ENCODE measurements around the gene ISG15.

The ISG15 gene

DNA sequence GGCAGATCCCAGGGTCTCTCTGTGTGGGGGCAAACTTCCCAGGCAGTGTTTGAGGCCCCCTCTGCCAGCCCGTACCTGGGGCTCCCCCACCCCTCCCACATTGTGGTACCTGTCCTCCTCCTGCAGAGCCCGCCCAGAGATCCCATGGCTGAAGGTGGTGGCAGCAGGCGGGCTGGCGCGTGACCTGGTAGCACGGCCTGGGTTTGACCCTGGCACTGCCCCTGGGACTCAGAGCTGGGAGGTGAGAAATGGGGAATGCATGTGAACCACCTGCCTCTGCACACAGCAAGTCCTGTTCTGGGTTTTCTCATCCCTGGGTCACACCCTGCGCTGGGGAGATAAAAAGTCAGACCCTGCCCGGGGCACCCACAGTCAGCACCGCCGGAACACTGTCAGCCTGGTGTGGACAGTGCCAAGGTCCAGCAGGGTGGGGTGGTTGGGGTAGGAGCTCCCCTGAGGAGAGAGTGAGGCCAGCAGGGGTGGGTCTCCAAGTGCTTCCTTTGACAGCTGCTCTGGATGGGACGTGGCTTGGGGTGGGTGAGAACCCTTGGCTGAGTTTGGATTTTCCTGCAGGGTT is 18.4 kb downstream of the ISG15 start:
- 91 to 93% methylated on average over 11 of the region's 11 CpGs for WGBS, 2 experiments
- H3K27ac ChIP-seq (ENCODE audit: insufficient read depth, low read depth, low read length, poor library complexity, severe bottlenecking) = no peak overlapping the region
- peaks cover 22% of the 10 kb centered on the region for H3K4me1 ChIP-seq (ENCODE audit: control insufficient read depth, insufficient read depth, low read length)
- no peak overlapping the region for H3K4me3 ChIP-seq (ENCODE audit: insufficient read depth, low read depth, low read length)
- peaks cover 3% of the 10 kb centered on the region for H3K36me3 ChIP-seq (ENCODE audit: control insufficient read depth, insufficient read depth, low read length)
- H3K27me3 ChIP-seq (ENCODE audit: control insufficient read depth, insufficient read depth, low read length, poor library complexity, severe bottlenecking) = peaks cover 17% of the 10 kb centered on the region
- no peaks in the 10 kb centered on the region for H3K9me3 ChIP-seq (ENCODE audit: control insufficient read depth, low read length)

DNA sequence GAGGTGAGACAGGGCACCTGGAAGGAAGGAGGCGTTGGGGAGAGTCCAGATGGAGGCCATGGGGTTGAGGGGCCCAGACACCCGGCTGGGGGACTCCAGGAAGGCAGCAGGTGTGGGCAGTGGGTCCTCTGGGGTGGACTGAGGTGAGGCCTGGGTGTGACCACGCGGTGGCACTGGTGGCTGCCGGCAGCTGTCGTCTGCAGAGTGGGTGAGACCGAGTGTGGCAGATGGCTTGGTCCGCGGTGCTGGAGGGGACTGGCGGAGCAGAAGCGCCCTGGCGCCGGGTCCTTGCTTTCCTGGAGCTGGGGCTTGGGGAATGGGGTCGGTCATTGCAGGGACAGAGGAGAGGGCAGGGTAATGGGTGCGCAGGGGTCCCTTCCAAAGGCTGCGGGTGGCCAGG is 19.1 kb downstream of the ISG15 start:
- Histone ChIP-seq H3K4me1 (ENCODE audit: control insufficient read depth, insufficient read depth, low read length) (peaks cover 21% of the 10 kb centered on the region), H3K27ac (ENCODE audit: insufficient read depth, low read depth, low read length, poor library complexity, severe bottlenecking) (no peak overlapping the region), H3K27me3 (ENCODE audit: control insufficient read depth, insufficient read depth, low read length, poor library complexity, severe bottlenecking) (peaks cover 23% of the 10 kb centered on the region), H3K36me3 (ENCODE audit: control insufficient read depth, insufficient read depth, low read length) (peaks cover 3% of the 10 kb centered on the region), H3K4me3 (ENCODE audit: insufficient read depth, low read depth, low read length) (no peak overlapping the region), H3K9me3 (ENCODE audit: control insufficient read depth, low read length) (no peaks in the 10 kb centered on the region)
- WGBS, 2 experiments = 58% methylated on average over 16 of the region's 16 CpGs

DNA sequence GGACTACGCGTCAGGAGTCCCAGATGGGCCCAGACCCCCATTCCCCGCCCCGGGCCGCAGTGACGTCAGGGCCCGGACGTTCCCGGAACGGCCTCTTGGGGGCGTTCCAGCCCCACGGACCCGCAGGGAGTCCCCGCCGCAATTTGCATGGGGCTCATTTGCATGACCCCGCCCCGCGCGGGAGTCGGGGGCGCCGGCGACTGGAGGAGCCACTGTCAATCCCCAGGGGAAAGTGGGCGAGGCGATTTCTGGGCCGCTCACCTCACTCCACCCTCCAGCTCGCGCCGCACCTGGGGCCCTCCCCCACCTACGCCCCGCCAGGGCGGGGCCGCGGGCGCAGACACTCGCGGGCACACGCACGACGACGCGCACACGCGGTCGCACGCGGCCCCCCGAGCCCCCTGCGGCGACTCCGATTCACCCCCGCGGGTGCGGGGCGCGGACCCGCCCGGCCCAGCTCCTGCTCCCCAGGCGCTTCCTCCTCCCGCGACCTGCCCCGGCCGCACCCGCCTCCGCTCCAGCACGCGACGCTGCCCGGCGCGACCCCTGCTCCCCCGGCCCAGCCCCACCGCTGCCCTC is 19.8 kb downstream of the ISG15 start:
- peaks cover 24% of the 10 kb centered on the region for H3K4me1 ChIP-seq (ENCODE audit: control insufficient read depth, insufficient read depth, low read length)
- no peak overlapping the region for H3K27ac ChIP-seq (ENCODE audit: insufficient read depth, low read depth, low read length, poor library complexity, severe bottlenecking)
- WGBS, 2 experiments = 0% methylated on average over 73 of the region's 73 CpGs
- peaks cover 29% of the 10 kb centered on the region for H3K27me3 ChIP-seq (ENCODE audit: control insufficient read depth, insufficient read depth, low read length, poor library complexity, severe bottlenecking)
- H3K36me3 ChIP-seq (ENCODE audit: control insufficient read depth, insufficient read depth, low read length) = peaks cover 3% of the 10 kb centered on the region
- peak overlapping the region; percentile 44 for H3K4me3 ChIP-seq (ENCODE audit: insufficient read depth, low read depth, low read length)
- H3K9me3 ChIP-seq (ENCODE audit: control insufficient read depth, low read length) = no peaks in the 10 kb centered on the region

GRCh38 chr1:1033731-1034438 is 20.6 kb downstream of the ISG15 start:
- 1 to 2% methylated on average over 71 of the region's 71 CpGs for WGBS, 2 experiments
- Histone ChIP-seq H3K9me3 (ENCODE audit: control insufficient read depth, low read length) (no peaks in the 10 kb centered on the region), H3K36me3 (ENCODE audit: control insufficient read depth, insufficient read depth, low read length) (peaks cover 3% of the 10 kb centered on the region), H3K4me3 (ENCODE audit: insufficient read depth, low read depth, low read length) (peak overlapping the region; percentile 44), H3K27ac (ENCODE audit: insufficient read depth, low read depth, low read length, poor library complexity, severe bottlenecking) (no peak overlapping the region), H3K4me1 (ENCODE audit: control insufficient read depth, insufficient read depth, low read length) (peaks cover 25% of the 10 kb centered on the region), H3K27me3 (ENCODE audit: control insufficient read depth, insufficient read depth, low read length, poor library complexity, severe bottlenecking) (peaks cover 36% of the 10 kb centered on the region)

GRCh38 chr1:1034439-1034781 is 21.1 kb downstream of the ISG15 start:
- Histone ChIP-seq H3K27ac (ENCODE audit: insufficient read depth, low read depth, low read length, poor library complexity, severe bottlenecking) (no peak overlapping the region), H3K9me3 (ENCODE audit: control insufficient read depth, low read length) (no peaks in the 10 kb centered on the region), H3K4me3 (ENCODE audit: insufficient read depth, low read depth, low read length) (peak overlapping the region; percentile 44), H3K27me3 (ENCODE audit: control insufficient read depth, insufficient read depth, low read length, poor library complexity, severe bottlenecking) (peaks cover 42% of the 10 kb centered on the region), H3K36me3 (ENCODE audit: control insufficient read depth, insufficient read depth, low read length) (peaks cover 3% of the 10 kb centered on the region), H3K4me1 (ENCODE audit: control insufficient read depth, insufficient read depth, low read length) (peaks cover 30% of the 10 kb centered on the region)
- WGBS, 2 experiments = 45 to 53% methylated on average over 30 of the region's 30 CpGs

GRCh38 chr1:1035291-1035943 is 22.1 kb downstream of the ISG15 start:
- 90 to 94% methylated on average over 19 of the region's 19 CpGs for WGBS, 2 experiments

DNA sequence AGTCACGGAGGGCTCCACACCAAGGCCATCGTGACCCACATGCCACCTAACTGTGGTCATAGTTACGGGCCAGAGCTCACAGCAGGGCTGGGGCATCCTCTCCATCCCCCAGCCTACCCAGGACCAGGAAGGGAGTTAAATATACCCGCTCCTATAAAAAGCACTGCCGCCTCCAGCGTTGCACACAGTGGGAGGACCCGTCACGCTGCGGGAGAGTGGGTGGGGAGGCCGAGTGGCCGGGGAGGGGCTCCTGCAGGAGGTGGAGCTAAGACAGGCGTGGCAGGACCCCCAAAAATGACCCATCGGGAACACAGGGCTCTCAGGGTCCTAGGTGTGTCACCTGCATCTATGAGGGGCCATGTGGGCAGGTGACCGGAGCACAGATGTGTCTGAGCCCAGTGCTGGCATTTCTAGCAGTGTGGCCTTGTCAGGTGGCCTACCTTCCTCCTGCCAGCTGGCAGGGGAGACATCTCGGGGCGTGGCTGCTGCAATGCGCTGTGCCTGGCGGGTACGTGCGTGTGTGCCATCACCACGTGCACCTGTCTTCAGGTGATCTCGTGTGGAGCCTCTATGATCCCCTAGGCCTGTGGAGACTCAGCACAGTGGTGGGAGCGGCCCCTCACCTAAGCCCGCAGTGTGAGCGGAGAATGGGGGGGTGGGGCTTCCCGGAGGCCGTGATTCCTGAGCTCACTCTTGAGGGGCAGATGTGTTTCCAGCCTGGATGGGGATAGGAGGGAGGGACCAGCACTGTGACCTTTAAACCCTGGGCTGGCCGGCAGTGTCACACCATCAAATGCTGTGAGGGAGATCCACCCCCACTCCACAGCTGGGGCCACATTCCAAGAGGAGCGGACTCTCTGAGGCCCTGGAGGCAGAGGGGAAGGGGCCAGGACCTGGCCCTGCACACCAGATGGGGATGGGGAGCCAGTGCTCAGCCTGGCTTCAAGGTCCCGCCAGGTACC is 24.4 kb downstream of the ISG15 start:
- H3K4me1 ChIP-seq (ENCODE audit: control insufficient read depth, insufficient read depth, low read length) = peaks cover 28% of the 10 kb centered on the region
- peaks cover 3% of the 10 kb centered on the region for H3K36me3 ChIP-seq (ENCODE audit: control insufficient read depth, insufficient read depth, low read length)
- peaks cover 53% of the 10 kb centered on the region for H3K27me3 ChIP-seq (ENCODE audit: control insufficient read depth, insufficient read depth, low read length, poor library complexity, severe bottlenecking)
- no peak overlapping the region for H3K27ac ChIP-seq (ENCODE audit: insufficient read depth, low read depth, low read length, poor library complexity, severe bottlenecking)
- no peaks in the 10 kb centered on the region for H3K9me3 ChIP-seq (ENCODE audit: control insufficient read depth, low read length)
- 88 to 90% methylated on average over 30 of the region's 30 CpGs for WGBS, 2 experiments
- no peak overlapping the region for H3K4me3 ChIP-seq (ENCODE audit: insufficient read depth, low read depth, low read length)

More at GRCh38 chr1:1035291-1035943, 22.1 kb downstream of the ISG15 start:
- Histone ChIP-seq H3K4me3 (ENCODE audit: insufficient read depth, low read depth, low read length) (no peak overlapping the region), H3K27me3 (ENCODE audit: control insufficient read depth, insufficient read depth, low read length, poor library complexity, severe bottlenecking) (peaks cover 52% of the 10 kb centered on the region), H3K27ac (ENCODE audit: insufficient read depth, low read depth, low read length, poor library complexity, severe bottlenecking) (no peak overlapping the region), H3K4me1 (ENCODE audit: control insufficient read depth, insufficient read depth, low read length) (peaks cover 40% of the 10 kb centered on the region), H3K36me3 (ENCODE audit: control insufficient read depth, insufficient read depth, low read length) (peaks cover 3% of the 10 kb centered on the region), H3K9me3 (ENCODE audit: control insufficient read depth, low read length) (no peaks in the 10 kb centered on the region)

DNA sequence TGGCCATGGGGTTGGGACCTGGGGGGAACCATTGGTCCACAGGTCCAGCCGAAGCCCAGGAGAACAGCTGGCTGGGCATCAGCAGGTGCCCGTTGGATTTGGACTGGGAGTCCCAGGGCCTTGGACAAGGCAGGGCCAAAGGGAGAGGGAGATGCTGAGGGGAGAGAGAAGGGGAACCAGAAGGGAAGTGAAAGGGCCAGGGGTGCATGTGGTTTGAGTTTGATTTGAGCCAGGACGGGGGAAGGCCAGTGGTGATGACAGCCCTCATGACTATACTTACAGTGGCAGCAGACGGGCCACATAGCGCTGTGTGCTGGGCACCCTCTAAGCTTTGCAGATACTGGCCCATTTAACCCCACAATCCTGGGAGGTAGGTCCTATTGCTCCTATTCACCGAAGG is 25.4 kb downstream of the ISG15 start:
- Histone ChIP-seq H3K27me3 (ENCODE audit: control insufficient read depth, insufficient read depth, low read length, poor library complexity, severe bottlenecking) (peaks cover 52% of the 10 kb centered on the region), H3K4me3 (ENCODE audit: insufficient read depth, low read depth, low read length) (no peak overlapping the region), H3K27ac (ENCODE audit: insufficient read depth, low read depth, low read length, poor library complexity, severe bottlenecking) (no peak overlapping the region), H3K4me1 (ENCODE audit: control insufficient read depth, insufficient read depth, low read length) (peaks cover 28% of the 10 kb centered on the region), H3K9me3 (ENCODE audit: control insufficient read depth, low read length) (no peaks in the 10 kb centered on the region), H3K36me3 (ENCODE audit: control insufficient read depth, insufficient read depth, low read length) (peaks cover 3% of the 10 kb centered on the region)
- WGBS, 2 experiments = 89 to 90% methylated on average over 6 of the region's 6 CpGs

GRCh38 chr1:1039145-1039910 is 26.0 kb downstream of the ISG15 start:
- H3K36me3 ChIP-seq (ENCODE audit: control insufficient read depth, insufficient read depth, low read length) = peaks cover 3% of the 10 kb centered on the region
- peaks cover 46% of the 10 kb centered on the region for H3K27me3 ChIP-seq (ENCODE audit: control insufficient read depth, insufficient read depth, low read length, poor library complexity, severe bottlenecking)
- H3K4me1 ChIP-seq (ENCODE audit: control insufficient read depth, insufficient read depth, low read length) = peaks cover 24% of the 10 kb centered on the region
- H3K4me3 ChIP-seq (ENCODE audit: insufficient read depth, low read depth, low read length) = no peak overlapping the region
- no peaks in the 10 kb centered on the region for H3K9me3 ChIP-seq (ENCODE audit: control insufficient read depth, low read length)
- 53 to 57% methylated on average over 16 to 17 of the region's 17 CpGs for WGBS, 2 experiments
- no peak overlapping the region for H3K27ac ChIP-seq (ENCODE audit: insufficient read depth, low read depth, low read length, poor library complexity, severe bottlenecking)
